Testis (tissue), 2 donors: ENCODE data around the gene FBN1.

Experiments
- CTCF ChIP-seq, 3 experiments: fragments of 450-650 bp in 2 of 3; fragments of 200-600 bp in 1 of 3; sonication (generic) in 1 of 3; IDR thresholded peaks; one replicate each; pipeline ENCODE4 v1.5.1; 2016 to 2019; ENCODE audit warnings: antibody characterized with exemption in 3 of 3, mild to moderate bottlenecking in 2 of 3, moderate library complexity in 1 of 3
- POLR2A ChIP-seq: fragments of 450-650 bp; IDR thresholded peaks from one replicate; pipeline ENCODE4 v1.6.1; 2017; ENCODE audit warnings: antibody characterized with exemption, mild to moderate bottlenecking, moderate library complexity

DNA sequence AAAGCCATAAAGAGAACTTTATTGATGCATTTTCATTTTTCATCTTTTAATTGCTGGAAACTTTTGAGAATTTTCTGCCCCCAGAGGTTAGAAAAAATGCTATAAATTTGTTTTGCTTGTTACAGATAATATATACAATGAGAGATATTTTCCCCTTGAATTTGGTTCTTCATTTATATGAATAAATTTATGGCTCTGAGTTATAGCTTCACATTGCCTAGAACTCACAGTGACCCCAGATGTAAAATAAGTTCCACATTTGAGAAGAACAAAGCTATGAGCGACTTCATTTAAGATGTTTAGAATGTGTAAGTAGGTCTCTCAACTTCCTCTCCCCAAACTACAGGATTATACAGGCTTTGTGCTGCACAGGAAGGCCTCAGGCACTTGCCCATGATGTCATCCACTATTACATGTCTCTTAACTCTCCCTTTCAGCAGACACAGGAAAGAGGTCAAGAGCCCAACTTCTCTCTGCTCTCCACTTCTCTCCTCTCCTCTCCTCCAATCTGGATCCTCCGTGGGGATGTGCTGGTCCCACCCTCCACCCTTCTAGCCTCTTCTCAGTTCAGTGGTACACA lies 221.5 kb downstream of the FBN1 start:
- TF ChIP-seq CTCF (IDR thresholded peaks at IDR 0.05) = no peak
- TF ChIP-seq POLR2A = no peak
